Lung (tissue), 12 donors: ENCODE results near the gene VEZT. TPM values are rescaled to one million over a fixed set of nuclear protein-coding genes. Genes with fewer than 3 reads are reported as not detected.

Source experiments
- ATAC-seq: fragments of 200-7000 bp; cut with Tn5 transposase; one replicate; pipeline ENCODE4 v1.9.1; 2020; ENCODE audit warnings: moderate number of reproducible peaks; ENCODE audit not compliant: insufficient read depth, low FRiP score
- DNase-seq, 3 donors: peaks; one replicate each; pipeline ENCODE4 v3.0.0-alpha.2; 2013 to 2017
- H3K27ac ChIP-seq, 2 donors: one replicate each; pipeline ENCODE4 v1.5.1; 2013; ENCODE audit warnings: mild to moderate bottlenecking in 2 of 2, moderate library complexity in 2 of 2, control low read depth in 1 of 2, inconsistent platforms in 1 of 2, low read depth in 1 of 2, low read length in 1 of 2
- H3K27me3 ChIP-seq, 3 donors: one replicate each; pipeline ENCODE4 v1.5.1; 2013; ENCODE audit warnings: low read length in 2 of 3; ENCODE audit not compliant: control insufficient read depth in 3 of 3, insufficient read depth in 3 of 3
- H3K36me3 ChIP-seq, 4 donors: one replicate each; pipeline ENCODE4 v1.5.1; 2013; ENCODE audit warnings: low read length in 4 of 4, mild to moderate bottlenecking in 1 of 4, moderate library complexity in 1 of 4; ENCODE audit not compliant: control insufficient read depth in 4 of 4, insufficient read depth in 4 of 4
- H3K4me1 ChIP-seq, 5 donors: one replicate each; pipeline ENCODE4 v1.5.1; 2013; ENCODE audit warnings: low read length in 5 of 5, mild to moderate bottlenecking in 2 of 5, moderate library complexity in 1 of 5; ENCODE audit not compliant: control insufficient read depth in 5 of 5, insufficient read depth in 5 of 5
- H3K4me3 ChIP-seq: one replicate; pipeline ENCODE4 v1.5.1; 2013; ENCODE audit warnings: mild to moderate bottlenecking, control low read depth, moderate library complexity
- H3K9ac ChIP-seq, 2 donors: one replicate each; pipeline ENCODE4 v1.5.1; 2013; ENCODE audit warnings: low read length in 2 of 2, control low read depth in 1 of 2; ENCODE audit not compliant: insufficient read depth in 1 of 2
- H3K9me3 ChIP-seq, 4 donors: one replicate each; pipeline ENCODE4 v1.5.1; 2013; ENCODE audit warnings: low read length in 3 of 4, mild to moderate bottlenecking in 1 of 4, moderate library complexity in 1 of 4; ENCODE audit not compliant: control insufficient read depth in 4 of 4, insufficient read depth in 3 of 4
- WGBS, 2 donors: extraction: QIAGEN DNeasy Blood & Tissue Kit; methylation state at CpG; one replicate each; pipeline ENCODE4 v1.1.7; 2013; 5-methylcytosine and 5-hydroxymethylcytosine counted together
- polyA plus RNA-seq, 2 donors: library from polyadenylated mRNA; stranded (reverse); fragments of 200-250 nt; gene quantifications; one replicate each; pipeline ENCODE4 v1.2.1, GENCODE V29; 2013
- total RNA-seq, 2 donors: library from RNA; depleted of rRNA in 1 of 2; stranded (reverse); fragments of >200 nt in 1 of 2; gene quantifications; one replicate each; pipeline ENCODE4 v1.2.1, GENCODE V29; 2014 to 2021
- TF ChIP-seq, protein P1 (sequence below): IDR thresholded peaks from 2 replicates; pipeline ENCODE4 v1.5.1; 2012; ENCODE audit warnings: mild to moderate bottlenecking; ENCODE audit errors: control extremely low read depth, extremely low read depth
- donor health status: control.
- donor health status: control.
- donor health status: Bipolar disorder and iron deficiency.
- donor health status: healthy.
- donor health status: DM: yes; HTN: yes; CAD: no.

VEZT gene
- total and polyA plus RNA-seq, 4 donors, result 28.6 to 144 (median 47.3) TPM

GRCh38 chr12:95179011-95179410, 38.6 kb upstream of the VEZT start:
- ATAC-seq, result no peak
- Histone ChIP-seq H3K9ac (no peak overlapping the region), H3K9me3 (no peaks in the 10 kb centered on the region), H3K27ac (no peak overlapping the region), H3K4me3 (no peak overlapping the region), H3K4me1 (peaks cover under 1 to 4% (median 1%) of the 10 kb centered on the region in 5 donors), H3K36me3 (peaks cover 0 to 1% (median 0%) of the 10 kb centered on the region in 4 donors), H3K27me3 (no peaks in the 10 kb centered on the region)
- TF ChIP-seq, protein P1, sequence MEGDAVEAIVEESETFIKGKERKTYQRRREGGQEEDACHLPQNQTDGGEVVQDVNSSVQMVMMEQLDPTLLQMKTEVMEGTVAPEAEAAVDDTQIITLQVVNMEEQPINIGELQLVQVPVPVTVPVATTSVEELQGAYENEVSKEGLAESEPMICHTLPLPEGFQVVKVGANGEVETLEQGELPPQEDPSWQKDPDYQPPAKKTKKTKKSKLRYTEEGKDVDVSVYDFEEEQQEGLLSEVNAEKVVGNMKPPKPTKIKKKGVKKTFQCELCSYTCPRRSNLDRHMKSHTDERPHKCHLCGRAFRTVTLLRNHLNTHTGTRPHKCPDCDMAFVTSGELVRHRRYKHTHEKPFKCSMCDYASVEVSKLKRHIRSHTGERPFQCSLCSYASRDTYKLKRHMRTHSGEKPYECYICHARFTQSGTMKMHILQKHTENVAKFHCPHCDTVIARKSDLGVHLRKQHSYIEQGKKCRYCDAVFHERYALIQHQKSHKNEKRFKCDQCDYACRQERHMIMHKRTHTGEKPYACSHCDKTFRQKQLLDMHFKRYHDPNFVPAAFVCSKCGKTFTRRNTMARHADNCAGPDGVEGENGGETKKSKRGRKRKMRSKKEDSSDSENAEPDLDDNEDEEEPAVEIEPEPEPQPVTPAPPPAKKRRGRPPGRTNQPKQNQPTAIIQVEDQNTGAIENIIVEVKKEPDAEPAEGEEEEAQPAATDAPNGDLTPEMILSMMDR, result no peak
- WGBS, 2 donors, result 77 to 78% methylated on average over 5 of the region's 5 CpGs
- no peak for DNase-seq

DNA sequence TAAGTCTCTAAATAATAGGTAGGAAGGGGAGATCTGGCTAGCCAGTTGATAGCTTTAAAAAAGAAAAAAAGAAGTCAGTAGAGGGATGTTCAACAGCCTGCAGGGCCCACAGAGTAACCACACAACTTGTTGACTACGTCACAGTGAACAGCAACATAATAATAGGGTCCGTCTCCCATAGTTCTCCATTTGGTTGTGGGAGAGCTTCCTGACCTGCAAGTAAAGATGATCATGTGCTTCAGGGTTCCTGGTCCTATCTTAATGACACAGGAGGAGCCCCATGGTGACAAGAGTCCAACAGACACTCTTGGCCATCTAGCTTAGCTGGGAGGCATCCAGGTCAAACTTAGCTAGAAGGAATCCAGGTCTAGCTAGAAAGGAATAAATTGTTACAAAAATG, 36.5 kb upstream of the VEZT start:
- Histone ChIP-seq H3K9me3 (no peaks in the 10 kb centered on the region), H3K4me3 (no peak overlapping the region), H3K4me1 (peaks cover 0 to 2% (median 0%) of the 10 kb centered on the region in 5 donors), H3K9ac (no peak overlapping the region), H3K27me3 (no peaks in the 10 kb centered on the region), H3K36me3 (peaks cover 0 to 1% (median 0%) of the 10 kb centered on the region in 4 donors), H3K27ac (no peak overlapping the region)
- ATAC-seq (no peak), DNase-seq (no peak)
- 62 to 91% methylated on average over 2 of the region's 2 CpGs for WGBS, 2 donors
- TF ChIP-seq, protein P1, result no peak

GRCh38 chr12:95182868-95183415, 34.7 kb upstream of the VEZT start:
- H3K9ac ChIP-seq, result no peak overlapping the region
- WGBS, 2 donors, result 76 to 77% methylated on average over 5 of the region's 5 CpGs
- H3K4me1 ChIP-seq, result no peaks in the 10 kb centered on the region
- no peak for ATAC-seq
- H3K4me3 ChIP-seq, result no peak overlapping the region
- DNase-seq, result no peak
- H3K27me3 ChIP-seq, result no peaks in the 10 kb centered on the region
- TF ChIP-seq, protein P1, result no peak
- no peak overlapping the region for H3K27ac ChIP-seq
- H3K36me3 ChIP-seq, result peaks cover 0 to 1% (median 0%) of the 10 kb centered on the region in 4 donors
- no peaks in the 10 kb centered on the region for H3K9me3 ChIP-seq

- Histone ChIP-seq H3K9me3 (no peaks in the 10 kb centered on the region), H3K9ac (no peak overlapping the region), H3K27ac (no peak overlapping the region), H3K27me3 (no peaks in the 10 kb centered on the region), H3K4me3 (no peak overlapping the region), H3K36me3 (no peaks in the 10 kb centered on the region), H3K4me1 (peaks cover 0 to 2% (median 0%) of the 10 kb centered on the region in 5 donors)
- ATAC-seq (no peak), DNase-seq (no peak)
- TF ChIP-seq, protein P1, result no peak
Measured at GRCh38 chr12:95184121-95184520, 33.5 kb upstream of the VEZT start.
